Mucosa of stomach (tissue), 1 donor: ENCODE results near the gene PITPNM2.

Experiments
- H3K27me3 ChIP-seq: one replicate; pipeline ENCODE4 v1.7.0; 2013; ENCODE audit warnings: mild to moderate bottlenecking, low read length; ENCODE audit not compliant: control insufficient read depth, insufficient read depth
- H3K36me3 ChIP-seq: one replicate; pipeline ENCODE4 v1.7.0; 2013; ENCODE audit warnings: low read length; ENCODE audit not compliant: control insufficient read depth, insufficient read depth
- H3K4me1 ChIP-seq: one replicate; pipeline ENCODE4 v1.7.0; 2013; ENCODE audit warnings: mild to moderate bottlenecking, low read length; ENCODE audit not compliant: control insufficient read depth, insufficient read depth
- H3K4me3 ChIP-seq: one replicate; pipeline ENCODE4 v1.7.0; 2013; ENCODE audit warnings: low read length
- H3K9ac ChIP-seq: one replicate; pipeline ENCODE4 v1.7.0; 2013; ENCODE audit warnings: mild to moderate bottlenecking, low read length, moderate library complexity
- H3K9me3 ChIP-seq: one replicate; pipeline ENCODE4 v1.7.0; 2013; ENCODE audit warnings: mild to moderate bottlenecking, low read length, moderate library complexity; ENCODE audit not compliant: control insufficient read depth
- donor health status: Pancreatic carcinoma.

Gene PITPNM2

DNA sequence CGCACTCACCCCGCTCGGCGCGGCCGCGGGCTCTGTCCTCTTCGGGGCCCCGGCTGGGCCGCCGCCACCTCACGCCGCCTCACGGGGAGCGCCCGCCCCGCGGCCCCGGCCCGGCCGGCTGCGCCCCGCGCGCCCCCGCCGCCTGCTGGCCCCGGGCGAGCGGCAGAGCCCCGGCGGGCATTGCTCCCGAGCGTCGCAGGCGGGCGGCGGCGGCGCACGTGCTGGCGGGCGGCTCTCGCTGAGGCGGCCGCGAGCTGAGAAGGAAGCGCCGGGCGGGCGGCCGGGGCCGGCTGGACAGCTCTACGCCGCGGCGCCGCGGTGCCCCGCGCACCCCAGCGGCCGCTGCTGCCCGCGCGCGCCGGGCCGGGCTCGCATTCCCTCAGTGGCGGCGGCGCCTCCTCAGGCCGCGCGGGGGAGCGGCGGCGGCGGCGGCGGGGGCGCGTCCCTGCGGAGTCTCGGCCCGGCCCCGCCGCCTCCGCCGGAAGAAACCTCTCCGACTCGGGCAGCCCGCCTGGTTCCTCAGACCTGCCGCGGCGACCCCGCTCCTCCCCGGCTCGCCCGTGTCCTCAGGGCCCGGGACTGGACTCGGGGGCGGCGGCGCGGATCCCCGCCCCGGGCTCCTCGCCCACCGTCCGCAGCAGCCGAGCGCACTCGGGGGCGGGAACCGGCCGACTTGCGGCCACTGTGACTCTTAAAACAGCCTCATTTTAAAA is at the start of gene PITPNM2:
Gene PITPNM2 (minus strand): TSS at position 347 of the 713 bp plus-strand sequence. CDS start 116,500 bp downstream, outside the sequence.
- H3K4me1 ChIP-seq = peaks cover 15% of the 10 kb centered on the region
- H3K4me3 ChIP-seq = peak within 1 kb of the TSS; percentile 9
- H3K9ac ChIP-seq = peak within 1 kb of the TSS; percentile 70
- no peaks in the 10 kb centered on the region for H3K9me3 ChIP-seq
- no peaks in the 10 kb centered on the region for H3K36me3 ChIP-seq
- H3K27me3 ChIP-seq = peaks cover 15% of the 10 kb centered on the region

DNA sequence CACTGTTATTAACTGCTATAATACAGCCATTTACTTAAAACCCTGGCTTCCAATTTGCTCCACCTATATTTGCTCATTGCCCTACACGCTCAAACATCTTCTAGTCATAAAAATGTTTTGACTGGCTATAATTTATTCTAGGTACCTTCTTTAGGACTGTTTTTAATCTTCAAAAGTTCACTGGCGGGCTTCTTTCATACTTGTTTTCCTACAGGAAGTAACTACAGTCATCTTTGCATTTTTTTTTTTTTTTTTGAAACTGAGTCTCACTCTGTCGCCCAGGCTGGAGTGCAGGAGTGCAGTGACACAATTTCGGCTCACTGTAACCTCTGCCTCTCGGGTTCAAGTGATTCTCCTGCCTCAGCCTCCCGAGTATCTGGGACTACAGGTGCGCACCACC is 49.5 kb upstream of the PITPNM2 start:
- Histone ChIP-seq H3K4me1 (no peaks in the 10 kb centered on the region), H3K27me3 (no peaks in the 10 kb centered on the region), H3K9ac (no peak overlapping the region), H3K4me3 (no peak overlapping the region), H3K9me3 (no peaks in the 10 kb centered on the region), H3K36me3 (no peaks in the 10 kb centered on the region)

DNA sequence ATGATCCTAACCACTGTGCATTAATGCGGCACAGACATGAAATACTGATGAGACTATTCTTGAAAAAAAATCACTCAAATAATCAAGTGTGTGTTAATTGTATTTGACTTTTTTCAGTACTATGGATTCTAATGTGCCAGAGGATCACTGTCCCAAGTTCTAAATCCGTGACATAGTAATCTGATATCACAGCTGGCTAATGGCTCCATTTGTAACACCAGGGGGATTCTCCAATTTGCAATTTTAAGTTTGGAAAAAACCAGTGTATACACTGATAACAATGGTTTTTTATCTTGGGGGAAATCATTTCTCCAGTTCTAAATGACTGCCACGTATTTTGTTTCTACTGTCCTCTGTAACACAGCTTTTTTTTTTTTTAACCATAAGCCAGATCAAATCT is 49.0 kb upstream of the PITPNM2 start:
- H3K4me1 ChIP-seq = no peaks in the 10 kb centered on the region
- H3K9me3 ChIP-seq = no peaks in the 10 kb centered on the region
- H3K27me3 ChIP-seq = no peaks in the 10 kb centered on the region
- H3K9ac ChIP-seq = no peak overlapping the region
- H3K4me3 ChIP-seq = no peak overlapping the region
- no peaks in the 10 kb centered on the region for H3K36me3 ChIP-seq

DNA sequence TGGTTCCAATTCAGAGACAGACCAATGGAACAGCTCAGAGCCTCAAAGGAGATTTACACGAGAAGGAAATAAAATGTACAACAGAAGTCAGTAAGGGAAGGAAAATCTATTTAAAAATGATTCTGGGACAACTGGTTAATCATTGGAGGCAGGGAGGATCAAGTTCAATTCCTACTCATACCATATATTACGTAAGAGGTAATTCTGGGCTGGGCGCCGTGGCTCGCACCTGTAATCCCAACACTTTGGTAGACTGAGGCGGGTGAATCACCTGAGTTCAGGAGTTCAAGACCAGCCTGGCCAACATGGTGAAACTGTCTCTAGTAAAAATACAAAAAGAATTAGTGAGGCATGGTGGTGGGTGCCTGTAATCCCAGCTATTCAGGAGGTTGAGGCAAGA is 36.7 kb upstream of the PITPNM2 start:
- no peaks in the 10 kb centered on the region for H3K36me3 ChIP-seq
- no peaks in the 10 kb centered on the region for H3K27me3 ChIP-seq
- no peak overlapping the region for H3K9ac ChIP-seq
- H3K4me1 ChIP-seq = no peaks in the 10 kb centered on the region
- H3K4me3 ChIP-seq = no peak overlapping the region
- H3K9me3 ChIP-seq = no peaks in the 10 kb centered on the region

DNA sequence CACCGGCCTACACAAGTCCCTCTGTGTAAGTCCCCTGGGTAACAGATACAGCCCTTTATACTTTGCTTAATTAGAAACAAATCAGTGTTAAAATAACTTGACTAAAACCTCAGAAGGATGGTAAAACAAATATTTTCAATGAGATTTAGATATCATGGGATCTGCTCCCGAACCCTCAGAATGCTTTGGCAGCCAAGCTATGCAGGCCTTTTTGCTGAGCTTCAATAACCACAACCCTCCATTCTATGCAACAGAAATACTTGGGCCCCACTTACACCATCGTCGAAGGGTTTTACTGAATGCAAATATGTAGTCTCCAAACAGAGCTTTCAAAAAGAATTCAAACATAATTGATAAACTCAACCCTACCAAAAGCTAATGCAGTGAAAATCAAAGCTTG is 29.3 kb upstream of the PITPNM2 start:
- Histone ChIP-seq H3K4me3 (no peak overlapping the region), H3K36me3 (no peaks in the 10 kb centered on the region), H3K9me3 (no peaks in the 10 kb centered on the region), H3K27me3 (no peaks in the 10 kb centered on the region), H3K9ac (no peak overlapping the region), H3K4me1 (no peaks in the 10 kb centered on the region)

DNA sequence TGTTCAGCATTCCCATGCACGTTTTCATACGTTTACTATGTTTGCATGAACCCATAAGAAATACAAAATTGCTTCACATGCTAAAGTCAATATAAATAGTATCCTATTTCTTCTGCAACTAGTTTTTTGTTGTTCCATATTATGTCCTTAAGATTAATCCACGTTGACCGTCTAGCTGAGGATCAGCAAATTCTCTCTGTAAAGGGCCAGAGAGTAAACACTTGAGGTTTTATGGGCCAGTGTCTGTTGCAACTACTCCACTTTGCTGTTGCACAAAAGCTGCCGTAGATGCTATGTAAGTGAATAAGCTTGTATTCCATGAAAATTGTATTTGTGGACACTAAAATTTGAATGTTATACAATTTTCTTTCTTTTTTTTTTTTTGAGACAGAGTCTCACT is 21.1 kb upstream of the PITPNM2 start:
- Histone ChIP-seq H3K4me1 (no peaks in the 10 kb centered on the region), H3K4me3 (no peak overlapping the region), H3K36me3 (no peaks in the 10 kb centered on the region), H3K9me3 (no peaks in the 10 kb centered on the region), H3K27me3 (no peaks in the 10 kb centered on the region), H3K9ac (no peak overlapping the region)

DNA sequence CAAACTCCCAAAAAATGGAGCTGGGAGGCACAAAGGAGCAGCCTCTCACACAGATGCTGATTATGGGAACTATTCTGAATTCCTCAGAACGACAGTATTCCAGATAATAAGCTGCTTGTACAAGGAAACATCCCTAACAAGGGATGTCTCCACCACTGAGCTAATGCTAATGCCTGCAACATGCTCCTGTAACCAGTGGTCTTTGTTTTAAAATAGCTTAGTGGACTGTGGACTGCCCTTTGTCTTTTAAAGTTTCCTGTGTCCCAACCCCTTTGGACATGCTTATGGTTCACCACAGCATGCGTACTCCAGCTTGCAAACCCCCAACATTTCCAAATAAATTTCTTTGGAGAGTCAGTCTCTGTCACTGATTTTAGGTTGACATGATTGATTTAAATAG is 16.4 kb upstream of the PITPNM2 start:
- Histone ChIP-seq H3K27me3 (no peaks in the 10 kb centered on the region), H3K36me3 (no peaks in the 10 kb centered on the region), H3K4me3 (no peak overlapping the region), H3K9me3 (no peaks in the 10 kb centered on the region), H3K4me1 (no peaks in the 10 kb centered on the region), H3K9ac (no peak overlapping the region)

DNA sequence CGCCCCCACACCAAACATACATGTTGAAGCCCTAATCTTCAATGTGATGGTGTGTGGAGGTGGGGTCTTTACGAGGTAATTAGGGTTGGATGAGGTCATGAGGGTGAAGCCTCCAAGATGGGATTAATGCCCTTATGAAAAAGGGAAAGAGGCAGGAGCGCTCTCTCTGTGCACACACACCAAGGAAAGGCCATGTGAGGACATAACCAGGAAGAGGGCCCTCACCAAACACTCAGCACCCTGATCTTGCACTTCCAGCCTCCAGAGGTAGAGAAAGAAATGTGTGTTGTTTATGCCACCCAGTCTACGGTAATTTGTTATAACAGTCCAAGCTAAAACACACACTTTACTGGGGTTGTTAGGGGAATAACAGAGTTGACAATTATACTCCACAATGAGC is 14.6 kb upstream of the PITPNM2 start:
- no peaks in the 10 kb centered on the region for H3K9me3 ChIP-seq
- H3K9ac ChIP-seq = no peak overlapping the region
- no peak overlapping the region for H3K4me3 ChIP-seq
- H3K27me3 ChIP-seq = no peaks in the 10 kb centered on the region
- H3K36me3 ChIP-seq = no peaks in the 10 kb centered on the region
- no peaks in the 10 kb centered on the region for H3K4me1 ChIP-seq

DNA sequence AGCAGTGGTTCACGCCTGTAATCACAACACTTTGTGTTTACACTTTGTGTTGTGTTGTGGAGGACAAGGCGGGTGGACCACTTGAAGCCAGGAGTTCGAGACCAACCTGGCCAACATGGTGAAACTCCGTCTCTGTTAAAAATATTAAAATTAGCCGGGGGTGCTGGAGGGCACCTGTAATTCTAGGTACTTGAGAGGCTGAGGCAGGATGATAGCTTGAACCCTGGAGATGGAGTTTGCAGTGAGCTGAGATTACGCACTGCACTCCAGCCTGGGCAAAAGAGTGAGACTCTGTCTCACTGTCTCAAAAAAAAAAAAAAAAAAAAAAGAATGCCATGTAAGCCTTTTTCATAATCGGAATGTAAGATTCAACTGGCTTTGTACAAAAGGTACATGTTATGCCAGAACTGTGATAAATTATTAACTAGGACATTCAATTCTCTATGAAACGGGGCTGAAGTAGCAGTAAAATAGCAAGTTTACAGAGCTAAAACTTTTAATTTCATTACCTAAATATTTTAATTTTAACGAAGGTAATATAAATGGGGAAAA is 13.9 kb upstream of the PITPNM2 start:
- H3K9ac ChIP-seq = no peak overlapping the region
- H3K36me3 ChIP-seq = no peaks in the 10 kb centered on the region
- H3K9me3 ChIP-seq = no peaks in the 10 kb centered on the region
- no peaks in the 10 kb centered on the region for H3K27me3 ChIP-seq
- no peak overlapping the region for H3K4me3 ChIP-seq
- H3K4me1 ChIP-seq = no peaks in the 10 kb centered on the region

DNA sequence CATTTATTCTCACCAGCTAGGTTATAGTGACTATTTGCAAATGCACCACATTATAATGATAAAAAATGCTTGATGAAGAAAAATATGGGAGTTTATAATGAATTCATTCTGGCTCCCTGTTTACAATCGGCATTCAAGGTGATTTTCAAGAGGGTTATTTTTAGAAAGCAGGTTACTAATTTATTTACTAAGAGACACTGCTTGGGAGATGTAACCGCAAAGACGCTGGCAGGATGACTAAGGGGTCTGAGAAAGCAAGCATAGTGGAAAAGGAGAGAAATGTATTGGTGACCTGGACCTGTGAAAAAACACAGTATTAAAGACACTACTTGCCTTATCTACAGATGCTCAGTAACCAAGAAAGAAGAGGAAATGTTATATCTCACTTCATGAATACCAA is 13.3 kb upstream of the PITPNM2 start:
- Histone ChIP-seq H3K9ac (no peak overlapping the region), H3K27me3 (no peaks in the 10 kb centered on the region), H3K4me1 (no peaks in the 10 kb centered on the region), H3K36me3 (no peaks in the 10 kb centered on the region), H3K9me3 (no peaks in the 10 kb centered on the region), H3K4me3 (no peak overlapping the region)

DNA sequence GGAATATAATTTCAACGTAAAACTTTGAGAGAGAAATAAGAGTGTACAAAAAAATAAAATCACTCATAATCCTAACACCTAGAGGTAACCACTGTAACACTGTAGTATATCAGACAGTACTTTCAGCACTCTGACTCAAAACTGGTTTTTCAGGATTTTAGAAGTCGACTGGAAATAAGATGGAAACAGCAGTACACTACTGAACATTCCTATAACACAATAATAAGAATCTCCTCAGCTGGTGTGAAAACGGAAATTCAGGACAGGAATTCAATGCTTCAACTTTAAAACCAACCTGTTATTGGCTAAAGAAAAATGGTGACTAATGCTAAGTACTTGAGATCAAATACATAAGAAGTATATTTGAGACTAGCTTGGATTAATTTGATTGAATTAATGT is 12.3 kb upstream of the PITPNM2 start:
- H3K9me3 ChIP-seq = no peaks in the 10 kb centered on the region

DNA sequence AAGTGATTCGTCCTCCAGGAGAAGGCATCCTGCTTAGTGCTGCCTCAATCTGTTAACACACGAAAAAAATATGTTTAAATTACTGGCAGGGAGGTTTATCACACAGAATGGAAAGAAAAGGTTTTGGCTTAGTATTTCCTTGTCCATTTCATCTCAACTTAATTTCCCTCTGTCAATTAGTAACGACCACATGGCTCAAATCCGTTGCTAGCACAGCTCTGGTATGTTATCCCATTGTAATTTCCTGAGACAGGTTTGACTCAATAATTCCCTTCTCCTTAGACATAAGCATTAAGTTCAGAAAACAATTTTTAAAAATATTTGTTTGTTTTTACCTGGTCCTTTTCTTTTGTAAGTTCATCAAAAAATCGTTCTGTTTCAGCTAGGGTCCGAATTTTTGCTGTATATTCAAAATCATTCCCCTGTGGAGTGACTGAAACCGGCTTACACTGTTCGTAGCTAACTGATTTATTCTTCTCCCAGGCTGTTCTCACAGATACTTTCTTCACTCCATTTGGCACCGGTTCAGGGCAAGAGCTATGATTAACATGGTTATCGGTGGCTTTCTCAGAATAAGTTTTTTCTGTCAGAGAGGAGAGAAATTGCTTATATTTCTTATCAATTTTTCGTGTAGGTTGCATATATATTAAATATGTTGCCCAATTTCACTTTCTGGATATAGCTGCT is 10.1 kb upstream of the PITPNM2 start:
- H3K9ac ChIP-seq = no peak overlapping the region
- H3K36me3 ChIP-seq = no peaks in the 10 kb centered on the region
- H3K27me3 ChIP-seq = no peaks in the 10 kb centered on the region
- no peak overlapping the region for H3K4me3 ChIP-seq
- H3K4me1 ChIP-seq = no peaks in the 10 kb centered on the region
- H3K9me3 ChIP-seq = no peaks in the 10 kb centered on the region

More for the DNA sequence above, 12.3 kb upstream of the PITPNM2 start:
- H3K27me3 ChIP-seq = no peaks in the 10 kb centered on the region
- no peak overlapping the region for H3K9ac ChIP-seq
- no peaks in the 10 kb centered on the region for H3K36me3 ChIP-seq
- no peaks in the 10 kb centered on the region for H3K4me1 ChIP-seq
- no peak overlapping the region for H3K4me3 ChIP-seq
